HCT116 (cell line): ENCODE results near the gene IMMP2L. TPM values are rescaled to one million over a fixed set of nuclear protein-coding genes. Genes with fewer than 3 reads are reported as not detected.

Experiments
- ATAC-seq: fragments of 200-7000 bp; cut with Tn5 transposase; 2 replicates; pipeline ENCODE4 v1.9.1; 2020; ENCODE audit warnings: mild to moderate bottlenecking, moderate library complexity
- BruUV-seq: library from RNA; stranded (reverse); fragments of 400-500 nt; replicated peaks from 2 replicates; lab custom pipeline; 2021; lab: Mats Ljungman, UMichigan
- CTCF ChIA-PET: fragments of 300-600 bp; sonication (Branson Sonifier 250); formaldehyde crosslinking; loops from one replicate; lab custom pipeline; 2021; ENCODE audit warnings: antibody characterized with exemption; lab: Charles Lee
- POLR2A ChIA-PET: fragments of 300-600, 350-600 bp; sonication (Branson Sonifier 250); formaldehyde crosslinking; loops from one replicate; lab custom pipeline; 2021; ENCODE audit warnings: antibody characterized with exemption; lab: Charles Lee
- RAD21 ChIA-PET, 2 experiments: fragments of 300-600 bp; sonication (Branson Sonifier 250); formaldehyde crosslinking; loops; one replicate each; lab custom pipeline; 2023; ENCODE audit warnings: low total read pairs in 2 of 2; ENCODE audit not compliant: uncharacterized antibody in 2 of 2, unreplicated experiment in 2 of 2, low non-redundant PET in 1 of 2; lab: Charles Lee
- DNase-seq: peaks from one replicate; pipeline ENCODE4 v3.0.0-alpha.2; 2010; ENCODE audit warnings: low read depth, low spot score
- H2AFZ ChIP-seq: fragments of 200-600 bp; shearing (Covaris generic), sonication (generic); 2 replicates; pipeline ENCODE4 v1.6.1; 2017; ENCODE audit warnings: low read depth, mixed run types, mixed read lengths, antibody characterized with exemption, low read length; ENCODE audit not compliant: poor library complexity, severe bottlenecking
- H3K27ac ChIP-seq: 2 replicates; pipeline ENCODE4 v1.5.1; 2012; ENCODE audit warnings: low read depth, low read length
- H3K27me3 ChIP-seq: fragments of 200-600 bp; sonication (generic); 2 replicates; pipeline ENCODE4 v1.6.1; 2016; ENCODE audit warnings: mixed run types, low read length, mixed read lengths; ENCODE audit not compliant: insufficient read depth
- H3K36me3 ChIP-seq, 2 experiments: fragments of 200-500 bp in 1 of 2; fragments of 200-600 bp in 1 of 2; sonication (Bioruptor generic) in 1 of 2; sonication (generic) in 1 of 2; 2 replicates each; pipeline versions ENCODE4 v1.5.1 to v1.6.1; 2014 to 2016; ENCODE audit warnings: low read length in 2 of 2, inconsistent platforms in 1 of 2, mixed read lengths in 1 of 2, mixed run types in 1 of 2; ENCODE audit not compliant: insufficient read depth in 2 of 2, control insufficient read depth in 1 of 2
- H3K4me1 ChIP-seq, 2 experiments: fragments of 200-600 bp in 1 of 2; sonication (generic) in 1 of 2; 2 replicates each; pipeline versions ENCODE4 v1.5.1 to v1.6.1; 2012 to 2017; ENCODE audit warnings: low read length in 2 of 2, inconsistent platforms in 1 of 2, mild to moderate bottlenecking in 1 of 2, mixed read lengths in 1 of 2, mixed run types in 1 of 2, moderate library complexity in 1 of 2; ENCODE audit not compliant: insufficient read depth in 2 of 2, control insufficient read depth in 1 of 2
- H3K4me2 ChIP-seq: fragments of 200-600 bp; sonication (generic); 2 replicates; pipeline ENCODE4 v1.6.1; 2017; ENCODE audit warnings: mixed run types, low read length, mixed read lengths
- H3K4me3 ChIP-seq, 2 experiments: fragments of 200-600 bp in 1 of 2; sonication (generic) in 1 of 2; replicated peaks in 1 of 2; 2 replicates each; pipeline ENCODE4 v1.5.1; 2011 to 2016; ENCODE audit warnings: low read length in 2 of 2, control low read depth in 1 of 2, low read depth in 1 of 2, mild to moderate bottlenecking in 1 of 2, mixed read lengths in 1 of 2, mixed run types in 1 of 2
- H3K79me2 ChIP-seq: fragments of 200-600 bp; sonication (generic); 2 replicates; pipeline ENCODE4 v1.6.1; 2017; ENCODE audit warnings: mild to moderate bottlenecking, mixed run types, low read length, moderate library complexity, mixed read lengths; ENCODE audit not compliant: insufficient read depth
- H3K9ac ChIP-seq: fragments of 200-600 bp; sonication (generic); 2 replicates; pipeline ENCODE4 v1.6.1; 2016; ENCODE audit warnings: low read length, mixed read lengths
- H3K9me2 ChIP-seq: fragments of 200-600 bp; sonication (generic), shearing (Covaris generic); 2 replicates; pipeline ENCODE4 v1.6.1; 2017; ENCODE audit warnings: mixed run types, mild to moderate bottlenecking, moderate library complexity; ENCODE audit not compliant: insufficient read depth
- H3K9me3 ChIP-seq, 2 experiments: fragments of 200-500 bp in 1 of 2; fragments of 200-600 bp in 1 of 2; sonication (Bioruptor generic) in 1 of 2; sonication (generic) in 1 of 2; 2 replicates each; pipeline ENCODE4 v1.6.1; 2014 to 2017; ENCODE audit warnings: low read length in 2 of 2, mixed read lengths in 2 of 2, inconsistent platforms in 1 of 2, low read depth in 1 of 2, mild to moderate bottlenecking in 1 of 2, mixed run types in 1 of 2, moderate library complexity in 1 of 2; ENCODE audit not compliant: control insufficient read depth in 1 of 2, insufficient read depth in 1 of 2
- H4K20me1 ChIP-seq: fragments of 200-600 bp; sonication (generic), shearing (Covaris generic); 2 replicates; pipeline ENCODE4 v1.6.1; 2017; ENCODE audit warnings: mixed run types, mild to moderate bottlenecking, moderate library complexity; ENCODE audit not compliant: insufficient read depth
- CEBPB ChIP-seq: IDR thresholded peaks from 2 replicates; pipeline ENCODE4 v1.6.1; 2012; ENCODE audit warnings: low read depth
- EGR1 ChIP-seq: IDR thresholded peaks from 2 replicates; pipeline ENCODE4 v1.6.1; 2012; ENCODE audit warnings: low read depth
- ELF1 ChIP-seq: IDR thresholded peaks from 2 replicates; pipeline ENCODE4 v1.6.1; 2012; ENCODE audit warnings: low read depth, borderline replicate concordance
- EZH2 ChIP-seq: fragments of 200-600 bp; sonication (generic); IDR thresholded peaks from 2 replicates; pipeline ENCODE4 v1.6.1; 2017; ENCODE audit warnings: antibody characterized with exemption, mixed run types
- EZH2phosphoT487 ChIP-seq: fragments of 200-600 bp; IDR thresholded peaks from 2 replicates; pipeline ENCODE4 v1.6.1; 2018; ENCODE audit warnings: antibody characterized with exemption, borderline replicate concordance
- POLR2A ChIP-seq: IDR thresholded peaks from 2 replicates; pipeline ENCODE4 v1.7.0; 2011; ENCODE audit warnings: borderline replicate concordance; ENCODE audit not compliant: insufficient read depth, insufficient read length; ENCODE audit errors: extremely low read depth
- POLR2AphosphoS5 ChIP-seq: IDR thresholded peaks from 2 replicates; pipeline ENCODE4 v1.6.1; 2011; ENCODE audit warnings: mild to moderate bottlenecking, low read depth, low read length, moderate library complexity
- SIN3A ChIP-seq: IDR thresholded peaks from 2 replicates; pipeline ENCODE4 v1.6.1; 2012; ENCODE audit warnings: low read depth
- SP1 ChIP-seq: IDR thresholded peaks from 2 replicates; pipeline ENCODE4 v1.6.1; 2012; ENCODE audit warnings: low read depth
- SRF ChIP-seq: IDR thresholded peaks from 2 replicates; pipeline ENCODE4 v1.6.1; 2012; ENCODE audit warnings: low read depth
- TCF7L2 ChIP-seq: IDR thresholded peaks from 2 replicates; pipeline ENCODE4 v1.7.0; 2011; ENCODE audit warnings: borderline replicate concordance, inconsistent platforms; ENCODE audit not compliant: insufficient read depth, insufficient read length; ENCODE audit errors: extremely low read depth
- YY1 ChIP-seq: IDR thresholded peaks from 2 replicates; pipeline ENCODE4 v1.6.1; 2011; ENCODE audit warnings: low read length, low read depth, moderate library complexity, mild to moderate bottlenecking; ENCODE audit not compliant: insufficient replicate concordance; ENCODE audit errors: extremely low read depth
- ZFX ChIP-seq: fragments of 450-650 bp; IDR thresholded peaks from 2 replicates; pipeline ENCODE4 v1.6.1; 2017
- ZNF274 ChIP-seq: fragments of 200-500 bp; sonication (Bioruptor generic); IDR thresholded peaks from 2 replicates; pipeline ENCODE4 v1.6.1; 2014; ENCODE audit warnings: mild to moderate bottlenecking, low read depth, low read length, inconsistent platforms
- intact Hi-C: fragments of 100-400 bp; cut with micrococcal nuclease; formaldehyde crosslinking; loops from 2 replicates; pipeline ENCODE4 v1.10.0; 2022
- total RNA-seq: library from RNA; stranded (reverse); gene quantifications from one replicate; pipeline ENCODE4 v1.2.1, GENCODE V29; 2021; ENCODE audit not compliant: unreplicated experiment
- TF ChIP-seq, protein P1 (sequence below): IDR thresholded peaks from 2 replicates; pipeline ENCODE4 v1.6.1; 2012; ENCODE audit warnings: low read depth
- TF ChIP-seq, protein P2 (sequence below): IDR thresholded peaks from 2 replicates; pipeline ENCODE4 v1.6.1; 2011; ENCODE audit warnings: mild to moderate bottlenecking, low read length, moderate library complexity; ENCODE audit not compliant: insufficient replicate concordance; ENCODE audit errors: extremely low read depth
- TF ChIP-seq, protein P3 (sequence below), 3 experiments: fragments of 200-600 bp in 1 of 3; sonication (generic) in 1 of 3; IDR thresholded peaks in 2 of 3; conservative IDR thresholded peaks in 1 of 3; 2 replicates each; pipeline ENCODE4 v1.5.1; 2012 to 2017; ENCODE audit warnings: low read depth in 2 of 3, low read length in 2 of 3, antibody characterized with exemption in 1 of 3, borderline replicate concordance in 1 of 3, control low read depth in 1 of 3, mild to moderate bottlenecking in 1 of 3, mixed read lengths in 1 of 3, mixed run types in 1 of 3, moderate library complexity in 1 of 3; ENCODE audit not compliant: insufficient read depth in 1 of 3

The IMMP2L gene
- total RNA-seq, 1 experiment from 2014 or later = 21.1 TPM

DNA sequence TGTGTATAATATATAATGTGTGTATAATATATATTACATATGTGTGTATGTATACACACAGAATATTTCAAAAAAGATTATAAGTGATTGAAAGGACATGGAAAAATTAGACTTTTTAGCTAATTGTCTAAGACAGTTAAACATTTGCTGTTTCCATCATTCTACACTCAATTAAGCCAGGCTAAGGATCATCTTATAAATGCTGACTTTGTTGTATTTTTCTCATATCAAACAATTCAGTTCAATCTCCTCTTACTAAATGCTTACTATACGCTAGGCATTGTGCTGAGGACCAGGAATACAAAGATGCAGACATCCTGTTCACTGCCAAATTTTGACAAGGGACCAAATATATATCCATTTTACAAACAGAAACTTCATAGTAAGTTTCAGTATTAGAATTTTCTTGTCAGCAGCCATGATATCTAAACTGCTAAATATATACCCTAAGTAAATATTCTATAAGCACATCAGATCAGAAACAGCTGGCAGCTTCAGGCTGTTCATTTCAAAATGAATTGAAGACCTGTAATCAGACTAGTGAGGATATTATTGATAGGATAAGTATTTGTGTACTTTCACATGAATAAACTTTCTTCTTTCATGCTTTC, 481.7 kb downstream of the IMMP2L start:
- TF ChIP-seq, protein P1, sequence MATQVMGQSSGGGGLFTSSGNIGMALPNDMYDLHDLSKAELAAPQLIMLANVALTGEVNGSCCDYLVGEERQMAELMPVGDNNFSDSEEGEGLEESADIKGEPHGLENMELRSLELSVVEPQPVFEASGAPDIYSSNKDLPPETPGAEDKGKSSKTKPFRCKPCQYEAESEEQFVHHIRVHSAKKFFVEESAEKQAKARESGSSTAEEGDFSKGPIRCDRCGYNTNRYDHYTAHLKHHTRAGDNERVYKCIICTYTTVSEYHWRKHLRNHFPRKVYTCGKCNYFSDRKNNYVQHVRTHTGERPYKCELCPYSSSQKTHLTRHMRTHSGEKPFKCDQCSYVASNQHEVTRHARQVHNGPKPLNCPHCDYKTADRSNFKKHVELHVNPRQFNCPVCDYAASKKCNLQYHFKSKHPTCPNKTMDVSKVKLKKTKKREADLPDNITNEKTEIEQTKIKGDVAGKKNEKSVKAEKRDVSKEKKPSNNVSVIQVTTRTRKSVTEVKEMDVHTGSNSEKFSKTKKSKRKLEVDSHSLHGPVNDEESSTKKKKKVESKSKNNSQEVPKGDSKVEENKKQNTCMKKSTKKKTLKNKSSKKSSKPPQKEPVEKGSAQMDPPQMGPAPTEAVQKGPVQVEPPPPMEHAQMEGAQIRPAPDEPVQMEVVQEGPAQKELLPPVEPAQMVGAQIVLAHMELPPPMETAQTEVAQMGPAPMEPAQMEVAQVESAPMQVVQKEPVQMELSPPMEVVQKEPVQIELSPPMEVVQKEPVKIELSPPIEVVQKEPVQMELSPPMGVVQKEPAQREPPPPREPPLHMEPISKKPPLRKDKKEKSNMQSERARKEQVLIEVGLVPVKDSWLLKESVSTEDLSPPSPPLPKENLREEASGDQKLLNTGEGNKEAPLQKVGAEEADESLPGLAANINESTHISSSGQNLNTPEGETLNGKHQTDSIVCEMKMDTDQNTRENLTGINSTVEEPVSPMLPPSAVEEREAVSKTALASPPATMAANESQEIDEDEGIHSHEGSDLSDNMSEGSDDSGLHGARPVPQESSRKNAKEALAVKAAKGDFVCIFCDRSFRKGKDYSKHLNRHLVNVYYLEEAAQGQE = no peak
- TF ChIP-seq ZFX = no peak
- TF ChIP-seq SP1 = no peak
- TF ChIP-seq CEBPB = no peak
- no peak for TF ChIP-seq YY1
- no peak for TF ChIP-seq EZH2phosphoT487
- TF ChIP-seq SRF = no peak
- no peak for TF ChIP-seq SIN3A
- TF ChIP-seq, protein P2, sequence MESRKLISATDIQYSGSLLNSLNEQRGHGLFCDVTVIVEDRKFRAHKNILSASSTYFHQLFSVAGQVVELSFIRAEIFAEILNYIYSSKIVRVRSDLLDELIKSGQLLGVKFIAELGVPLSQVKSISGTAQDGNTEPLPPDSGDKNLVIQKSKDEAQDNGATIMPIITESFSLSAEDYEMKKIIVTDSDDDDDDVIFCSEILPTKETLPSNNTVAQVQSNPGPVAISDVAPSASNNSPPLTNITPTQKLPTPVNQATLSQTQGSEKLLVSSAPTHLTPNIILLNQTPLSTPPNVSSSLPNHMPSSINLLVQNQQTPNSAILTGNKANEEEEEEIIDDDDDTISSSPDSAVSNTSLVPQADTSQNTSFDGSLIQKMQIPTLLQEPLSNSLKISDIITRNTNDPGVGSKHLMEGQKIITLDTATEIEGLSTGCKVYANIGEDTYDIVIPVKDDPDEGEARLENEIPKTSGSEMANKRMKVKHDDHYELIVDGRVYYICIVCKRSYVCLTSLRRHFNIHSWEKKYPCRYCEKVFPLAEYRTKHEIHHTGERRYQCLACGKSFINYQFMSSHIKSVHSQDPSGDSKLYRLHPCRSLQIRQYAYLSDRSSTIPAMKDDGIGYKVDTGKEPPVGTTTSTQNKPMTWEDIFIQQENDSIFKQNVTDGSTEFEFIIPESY = no peak
- no peak for TF ChIP-seq TCF7L2
- TF ChIP-seq POLR2A = no peak
- no peak for TF ChIP-seq EGR1
- TF ChIP-seq ELF1 = no peak
- TF ChIP-seq EZH2 = no peak
- TF ChIP-seq POLR2AphosphoS5 = no peak
- TF ChIP-seq ZNF274 = no peak
- TF ChIP-seq, protein P3, sequence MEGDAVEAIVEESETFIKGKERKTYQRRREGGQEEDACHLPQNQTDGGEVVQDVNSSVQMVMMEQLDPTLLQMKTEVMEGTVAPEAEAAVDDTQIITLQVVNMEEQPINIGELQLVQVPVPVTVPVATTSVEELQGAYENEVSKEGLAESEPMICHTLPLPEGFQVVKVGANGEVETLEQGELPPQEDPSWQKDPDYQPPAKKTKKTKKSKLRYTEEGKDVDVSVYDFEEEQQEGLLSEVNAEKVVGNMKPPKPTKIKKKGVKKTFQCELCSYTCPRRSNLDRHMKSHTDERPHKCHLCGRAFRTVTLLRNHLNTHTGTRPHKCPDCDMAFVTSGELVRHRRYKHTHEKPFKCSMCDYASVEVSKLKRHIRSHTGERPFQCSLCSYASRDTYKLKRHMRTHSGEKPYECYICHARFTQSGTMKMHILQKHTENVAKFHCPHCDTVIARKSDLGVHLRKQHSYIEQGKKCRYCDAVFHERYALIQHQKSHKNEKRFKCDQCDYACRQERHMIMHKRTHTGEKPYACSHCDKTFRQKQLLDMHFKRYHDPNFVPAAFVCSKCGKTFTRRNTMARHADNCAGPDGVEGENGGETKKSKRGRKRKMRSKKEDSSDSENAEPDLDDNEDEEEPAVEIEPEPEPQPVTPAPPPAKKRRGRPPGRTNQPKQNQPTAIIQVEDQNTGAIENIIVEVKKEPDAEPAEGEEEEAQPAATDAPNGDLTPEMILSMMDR (IDR thresholded peaks at IDR 0.05 in 2 of 3, conservative IDR thresholded peaks at IDR 0.05 in 1 of 3; ENCODE audit: borderline replicate concordance in 1 of 3, insufficient read depth in 1 of 3, low read depth in 2 of 3, low read length in 2 of 3) = no peak
- POLR2A ChIA-PET = no interaction called here
- no peaks in the 10 kb centered on the region for H4K20me1 ChIP-seq
- H2AFZ ChIP-seq = no peak overlapping the region
- H3K9me2 ChIP-seq = no peaks in the 10 kb centered on the region
- peaks cover 0 to 4% of the 10 kb centered on the region in 2 experiments; a peak in 1 of 4 replicates for H3K4me1 ChIP-seq
- no peaks in the 10 kb centered on the region for H3K9me3 ChIP-seq
- H3K9ac ChIP-seq = no peak overlapping the region
- CTCF ChIA-PET = no interaction called here
- H3K27me3 ChIP-seq = no peaks in the 10 kb centered on the region
- intact Hi-C loops = no loop called here
- no TSS peak for BruUV-seq
- H3K36me3 ChIP-seq = no peaks in the 10 kb centered on the region
- ATAC-seq = no peak
- RAD21 ChIA-PET = no interaction called here
- no peak overlapping the region for H3K27ac ChIP-seq
- H3K79me2 ChIP-seq = no peaks in the 10 kb centered on the region
- H3K4me3 ChIP-seq = no peak overlapping the region
- no peak overlapping the region for H3K4me2 ChIP-seq
- DNase-seq = no peak
